Measurements from ENCODE around the gene YBEY.

DNA sequence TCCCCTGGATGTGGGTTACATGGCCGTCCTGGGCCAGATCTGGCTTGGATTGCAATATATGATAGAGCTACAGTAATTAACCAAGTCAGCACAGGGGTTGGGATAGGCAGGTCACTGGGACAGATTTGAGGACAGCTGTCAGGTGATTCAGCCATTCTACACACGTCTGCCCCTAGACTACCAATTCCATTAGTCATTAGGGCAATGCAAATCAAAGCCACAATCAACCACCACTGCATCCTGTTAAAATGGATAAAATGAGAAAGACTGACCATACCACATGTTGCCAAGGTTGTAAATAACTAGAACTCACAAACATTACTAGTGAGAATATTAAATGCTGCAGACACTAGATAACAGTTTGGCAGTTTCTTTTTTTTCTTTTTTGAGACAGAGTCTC, 21.5 kb downstream of the YBEY start:
- no peak for TF ChIP-seq POLR2A (IDR thresholded peaks at IDR 0.05)
- no peak for TF ChIP-seq CTCF (IDR thresholded peaks at IDR 0.05)
- no peak for TF ChIP-seq POLR2AphosphoS5 (IDR thresholded peaks at IDR 0.05)
